ENCODE measurements around the gene CDON.

CDON gene, protein sequence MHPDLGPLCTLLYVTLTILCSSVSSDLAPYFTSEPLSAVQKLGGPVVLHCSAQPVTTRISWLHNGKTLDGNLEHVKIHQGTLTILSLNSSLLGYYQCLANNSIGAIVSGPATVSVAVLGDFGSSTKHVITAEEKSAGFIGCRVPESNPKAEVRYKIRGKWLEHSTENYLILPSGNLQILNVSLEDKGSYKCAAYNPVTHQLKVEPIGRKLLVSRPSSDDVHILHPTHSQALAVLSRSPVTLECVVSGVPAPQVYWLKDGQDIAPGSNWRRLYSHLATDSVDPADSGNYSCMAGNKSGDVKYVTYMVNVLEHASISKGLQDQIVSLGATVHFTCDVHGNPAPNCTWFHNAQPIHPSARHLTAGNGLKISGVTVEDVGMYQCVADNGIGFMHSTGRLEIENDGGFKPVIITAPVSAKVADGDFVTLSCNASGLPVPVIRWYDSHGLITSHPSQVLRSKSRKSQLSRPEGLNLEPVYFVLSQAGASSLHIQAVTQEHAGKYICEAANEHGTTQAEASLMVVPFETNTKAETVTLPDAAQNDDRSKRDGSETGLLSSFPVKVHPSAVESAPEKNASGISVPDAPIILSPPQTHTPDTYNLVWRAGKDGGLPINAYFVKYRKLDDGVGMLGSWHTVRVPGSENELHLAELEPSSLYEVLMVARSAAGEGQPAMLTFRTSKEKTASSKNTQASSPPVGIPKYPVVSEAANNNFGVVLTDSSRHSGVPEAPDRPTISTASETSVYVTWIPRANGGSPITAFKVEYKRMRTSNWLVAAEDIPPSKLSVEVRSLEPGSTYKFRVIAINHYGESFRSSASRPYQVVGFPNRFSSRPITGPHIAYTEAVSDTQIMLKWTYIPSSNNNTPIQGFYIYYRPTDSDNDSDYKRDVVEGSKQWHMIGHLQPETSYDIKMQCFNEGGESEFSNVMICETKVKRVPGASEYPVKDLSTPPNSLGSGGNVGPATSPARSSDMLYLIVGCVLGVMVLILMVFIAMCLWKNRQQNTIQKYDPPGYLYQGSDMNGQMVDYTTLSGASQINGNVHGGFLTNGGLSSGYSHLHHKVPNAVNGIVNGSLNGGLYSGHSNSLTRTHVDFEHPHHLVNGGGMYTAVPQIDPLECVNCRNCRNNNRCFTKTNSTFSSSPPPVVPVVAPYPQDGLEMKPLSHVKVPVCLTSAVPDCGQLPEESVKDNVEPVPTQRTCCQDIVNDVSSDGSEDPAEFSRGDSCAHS (N-terminal part only)

DNA sequence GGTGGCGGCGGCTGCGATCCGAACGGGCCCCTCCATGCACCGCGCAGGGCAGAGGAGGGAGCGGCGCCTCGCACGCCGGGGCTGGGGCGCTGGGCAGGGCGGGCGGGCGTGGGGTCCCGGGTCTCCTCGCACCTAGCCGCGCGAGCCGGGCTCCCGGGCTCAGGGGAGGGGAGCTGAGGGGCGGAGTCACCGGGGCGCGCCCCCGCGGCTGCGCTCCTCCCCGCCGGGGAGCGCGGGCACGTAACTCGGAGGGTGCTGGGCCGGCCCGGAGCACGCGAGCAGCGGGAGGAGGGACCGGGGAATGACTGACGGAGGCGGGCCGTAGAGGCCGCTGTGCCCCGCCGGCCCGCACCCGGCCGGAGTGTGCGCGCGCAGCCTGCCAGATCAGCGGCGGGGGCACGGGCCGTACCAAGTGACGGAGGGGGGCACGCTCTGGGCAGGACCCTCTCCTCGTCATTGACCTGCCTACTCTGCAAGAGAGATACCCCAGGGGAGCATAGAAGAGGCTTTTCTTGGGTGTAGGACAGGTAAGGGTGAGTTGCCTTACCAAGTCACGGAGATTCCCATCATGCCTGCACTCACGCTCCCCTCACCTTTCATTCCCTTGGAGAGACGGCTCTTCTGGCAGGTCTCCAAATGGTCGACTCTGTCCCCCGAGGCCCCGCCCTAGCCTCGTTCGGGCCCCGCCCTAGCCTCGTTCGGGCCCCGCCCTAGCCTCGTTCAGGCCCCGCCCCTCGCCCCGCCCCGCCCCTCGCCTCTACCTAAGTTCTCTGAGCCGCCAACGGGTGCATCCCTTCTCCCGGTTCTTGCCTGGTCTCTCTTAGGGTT lies at the start of gene CDON:
TSS of gene CDON (minus strand) at position 188 of the 828 bp plus-strand sequence. CDS start 39,390 bp downstream, outside the sequence.
- Mint-ChIP-seq H3K36me3 (ENCODE audit: low read depth) (no peaks in the 10 kb centered on the region), H3K9me3 (no peaks in the 10 kb centered on the region), H3K4me3 (peak within 1 kb of the TSS; percentile 77), H3K27ac (peak within 1 kb of the TSS; percentile 97), H3K27me3 (peaks cover 32% of the 10 kb centered on the region), H3K4me1 (ENCODE audit: low read depth) (peaks cover 10% of the 10 kb centered on the region)

DNA sequence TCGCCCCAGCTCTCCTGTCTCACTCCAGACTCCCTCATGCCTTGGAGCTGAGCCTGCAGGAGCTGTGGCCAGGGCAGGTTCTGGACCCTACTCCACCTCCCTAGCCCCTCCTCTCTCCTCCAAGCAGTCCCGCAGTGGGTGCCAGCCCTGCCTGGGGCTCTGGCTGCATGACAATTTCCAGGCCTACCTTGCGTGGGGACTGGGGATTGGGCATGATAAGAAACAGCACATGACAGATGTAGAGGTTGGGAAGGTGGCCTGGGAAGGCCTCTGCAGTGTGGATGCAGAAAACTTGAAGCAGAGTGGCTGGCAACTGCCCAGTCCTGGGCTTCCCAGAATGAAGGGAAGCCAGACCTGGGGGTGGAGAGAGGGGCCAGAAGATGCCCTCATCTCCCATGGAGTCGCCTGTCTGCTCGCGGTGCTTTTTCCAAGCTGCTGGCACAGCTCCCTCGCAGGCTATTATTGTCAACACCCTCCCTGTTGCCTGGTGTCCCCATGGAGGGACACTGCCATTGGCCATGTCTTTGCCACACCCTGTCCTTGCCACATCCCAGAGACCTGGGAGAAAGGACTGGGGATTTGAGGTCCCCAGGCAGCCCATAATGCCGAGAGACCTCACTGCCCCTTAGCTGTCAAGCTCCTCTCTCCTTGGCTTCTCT lies 48.9 kb upstream of the CDON start:
- H3K4me3 Mint-ChIP-seq = no peak overlapping the region
- H3K27ac Mint-ChIP-seq = no peak overlapping the region
- no peaks in the 10 kb centered on the region for H3K4me1 Mint-ChIP-seq (ENCODE audit: low read depth)
- H3K27me3 Mint-ChIP-seq = no peaks in the 10 kb centered on the region
- H3K9me3 Mint-ChIP-seq = no peaks in the 10 kb centered on the region
- H3K36me3 Mint-ChIP-seq (ENCODE audit: low read depth) = no peaks in the 10 kb centered on the region

DNA sequence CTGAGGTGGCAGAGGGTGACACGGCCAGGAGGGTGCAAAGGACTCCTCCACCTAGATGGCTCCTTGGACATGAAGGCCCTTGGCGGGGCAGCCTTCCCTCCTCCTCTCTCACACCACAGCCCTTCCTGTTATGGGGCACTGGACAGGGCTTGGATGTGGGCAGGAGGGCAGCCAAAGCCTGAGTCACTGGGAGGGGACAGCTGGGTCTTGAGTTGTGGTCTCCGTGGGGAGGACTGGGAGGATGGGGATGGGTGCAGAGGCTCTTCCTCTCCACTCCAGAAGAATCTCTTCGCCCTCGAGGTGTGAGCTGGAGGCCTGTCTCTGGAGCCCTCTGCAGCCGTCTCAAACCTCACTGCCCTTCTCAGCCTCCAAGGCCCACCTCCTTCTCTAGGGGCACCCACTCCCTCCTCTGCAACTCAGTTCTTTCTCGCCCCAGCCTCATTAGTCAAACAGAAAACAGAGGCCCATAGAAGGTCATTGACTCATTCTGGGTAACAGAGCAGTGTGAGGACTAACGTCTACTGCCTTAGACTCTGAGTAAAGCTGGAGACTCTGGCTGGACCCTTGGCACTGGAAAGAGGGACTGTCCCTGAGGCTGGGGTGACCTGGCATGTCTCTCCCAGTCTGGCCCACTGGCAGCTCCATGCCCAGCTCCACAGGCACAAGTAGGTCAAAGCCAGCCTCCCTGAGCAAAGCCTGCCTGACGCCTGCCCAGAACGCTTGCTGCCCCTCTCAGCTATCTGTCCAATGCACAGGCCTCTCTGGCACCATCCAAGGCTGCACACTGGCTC lies 47.5 kb upstream of the CDON start:
- Mint-ChIP-seq H3K4me3 (no peak overlapping the region), H3K9me3 (no peaks in the 10 kb centered on the region), H3K36me3 (ENCODE audit: low read depth) (no peaks in the 10 kb centered on the region), H3K27me3 (no peaks in the 10 kb centered on the region), H3K27ac (no peak overlapping the region), H3K4me1 (ENCODE audit: low read depth) (no peaks in the 10 kb centered on the region)

DNA sequence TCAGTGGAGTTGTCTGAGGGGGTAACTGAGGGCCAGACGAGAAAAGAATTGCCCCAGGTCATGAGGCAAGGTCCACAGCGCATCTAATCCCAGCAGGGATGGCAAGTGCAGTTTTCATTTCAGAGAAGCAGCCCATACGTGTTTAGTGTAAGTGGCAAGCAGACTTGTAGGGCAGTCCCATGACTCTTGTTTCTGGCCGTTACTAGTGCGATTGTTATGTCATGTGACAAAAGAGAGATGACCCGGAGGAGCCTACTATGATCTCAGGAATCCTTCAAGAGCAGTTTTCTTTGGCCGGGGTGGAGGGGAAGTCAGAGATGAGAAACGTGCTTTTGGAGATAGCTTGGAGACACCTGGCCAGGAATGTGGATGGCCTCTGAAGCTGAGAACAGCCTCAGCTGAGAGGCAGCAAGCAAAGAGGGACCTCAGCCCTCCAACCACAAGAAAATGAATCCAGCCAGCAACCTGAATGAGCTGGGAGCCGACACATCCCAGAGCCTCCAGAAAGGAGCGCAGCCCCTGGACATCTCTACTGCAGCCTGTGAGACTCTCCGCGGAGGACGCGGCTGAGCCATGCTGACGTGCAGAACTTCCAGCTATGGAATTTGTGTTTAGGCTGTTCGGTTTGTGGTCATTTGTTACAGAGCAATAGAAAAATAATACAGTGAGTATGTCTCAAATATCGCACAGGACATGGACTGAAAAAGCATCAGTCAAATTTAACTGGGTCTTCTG lies 44.1 kb upstream of the CDON start:
- H3K36me3 Mint-ChIP-seq (ENCODE audit: low read depth) = no peaks in the 10 kb centered on the region
- H3K27ac Mint-ChIP-seq = no peak overlapping the region
- H3K27me3 Mint-ChIP-seq = no peaks in the 10 kb centered on the region
- no peaks in the 10 kb centered on the region for H3K4me1 Mint-ChIP-seq (ENCODE audit: low read depth)
- H3K9me3 Mint-ChIP-seq = no peaks in the 10 kb centered on the region
- H3K4me3 Mint-ChIP-seq = no peak overlapping the region

DNA sequence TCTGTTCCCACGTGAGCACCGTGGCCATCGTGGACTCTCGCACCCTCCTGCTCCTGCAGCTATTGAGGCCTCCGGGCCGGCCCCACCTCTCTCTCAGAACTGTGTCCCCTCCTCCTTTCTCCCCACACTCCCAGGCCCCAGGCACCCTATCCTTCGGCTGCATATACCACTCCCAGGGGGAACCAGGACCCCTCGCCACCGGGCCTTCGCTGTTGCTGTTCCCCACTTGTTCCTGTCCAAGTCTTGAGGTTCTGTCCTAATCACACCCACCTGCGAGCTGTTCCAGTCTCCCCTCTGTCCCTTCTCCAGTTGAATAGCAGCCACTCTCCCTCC lies 43.0 kb upstream of the CDON start:
- H3K4me3 Mint-ChIP-seq = no peak overlapping the region
- no peaks in the 10 kb centered on the region for H3K27me3 Mint-ChIP-seq
- no peak overlapping the region for H3K27ac Mint-ChIP-seq
- H3K36me3 Mint-ChIP-seq (ENCODE audit: low read depth) = no peaks in the 10 kb centered on the region
- no peaks in the 10 kb centered on the region for H3K9me3 Mint-ChIP-seq
- H3K4me1 Mint-ChIP-seq (ENCODE audit: low read depth) = no peaks in the 10 kb centered on the region

DNA sequence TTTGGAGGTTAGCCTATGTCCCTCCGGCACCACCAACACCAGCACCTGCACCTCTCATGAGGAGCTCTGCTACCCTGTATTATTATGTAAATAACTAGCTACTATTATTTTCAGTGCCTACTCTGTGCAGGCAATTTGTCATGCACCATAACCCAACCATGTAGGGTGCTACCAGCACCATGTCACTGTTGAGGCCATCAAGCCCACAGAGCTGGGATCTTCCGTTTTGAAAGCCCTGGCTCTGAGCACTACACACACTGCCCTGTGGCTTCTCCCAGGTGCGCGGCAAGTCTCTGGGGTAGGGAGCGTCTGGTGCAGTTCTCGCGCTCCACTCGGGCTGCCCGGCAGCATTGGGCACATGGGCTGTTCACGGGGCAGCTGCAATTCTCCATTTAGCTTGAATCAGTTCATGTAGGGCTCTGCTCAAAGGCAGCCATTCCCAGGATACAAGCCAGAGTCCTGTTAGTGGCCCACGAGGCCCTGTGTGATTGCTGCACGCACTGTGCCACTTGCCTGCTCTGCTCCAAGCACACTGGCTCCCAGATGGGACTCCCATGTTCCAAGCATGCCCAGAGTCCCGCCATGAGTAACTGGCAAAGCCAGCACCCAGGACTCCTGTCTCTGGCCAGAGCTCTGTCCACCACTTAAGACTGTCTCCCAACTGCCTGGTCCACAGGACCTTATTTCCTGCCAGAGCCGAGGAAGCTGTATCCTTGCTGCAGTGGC lies 42.5 kb upstream of the CDON start:
- H3K27ac Mint-ChIP-seq = no peak overlapping the region
- no peaks in the 10 kb centered on the region for H3K27me3 Mint-ChIP-seq
- no peaks in the 10 kb centered on the region for H3K4me1 Mint-ChIP-seq (ENCODE audit: low read depth)
- H3K4me3 Mint-ChIP-seq = no peak overlapping the region
- no peaks in the 10 kb centered on the region for H3K9me3 Mint-ChIP-seq
- H3K36me3 Mint-ChIP-seq (ENCODE audit: low read depth) = no peaks in the 10 kb centered on the region

DNA sequence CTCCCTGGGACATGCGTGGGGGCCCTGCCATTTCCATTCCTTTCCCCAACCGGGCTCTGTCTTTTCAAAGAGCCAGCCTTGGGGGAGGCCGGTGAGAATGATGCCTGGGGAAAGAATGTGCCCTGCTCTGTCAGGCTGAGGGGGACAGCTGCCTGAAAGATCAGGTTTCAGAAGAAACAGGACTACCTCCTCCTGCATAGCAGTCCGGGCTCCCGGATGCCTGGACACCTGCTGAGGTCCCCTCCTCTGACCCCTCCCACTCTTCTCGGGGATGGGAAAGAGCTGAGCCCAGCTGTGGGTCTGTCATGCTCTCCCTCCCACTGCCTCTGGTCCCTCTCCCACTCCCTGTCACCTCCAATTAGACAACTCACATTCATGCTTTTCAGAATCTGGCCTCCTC lies 41.8 kb upstream of the CDON start:
- no peaks in the 10 kb centered on the region for H3K9me3 Mint-ChIP-seq
- H3K4me1 Mint-ChIP-seq (ENCODE audit: low read depth) = no peaks in the 10 kb centered on the region
- H3K4me3 Mint-ChIP-seq = no peak overlapping the region
- H3K27ac Mint-ChIP-seq = no peak overlapping the region
- H3K27me3 Mint-ChIP-seq = no peaks in the 10 kb centered on the region
- H3K36me3 Mint-ChIP-seq (ENCODE audit: low read depth) = no peaks in the 10 kb centered on the region

DNA sequence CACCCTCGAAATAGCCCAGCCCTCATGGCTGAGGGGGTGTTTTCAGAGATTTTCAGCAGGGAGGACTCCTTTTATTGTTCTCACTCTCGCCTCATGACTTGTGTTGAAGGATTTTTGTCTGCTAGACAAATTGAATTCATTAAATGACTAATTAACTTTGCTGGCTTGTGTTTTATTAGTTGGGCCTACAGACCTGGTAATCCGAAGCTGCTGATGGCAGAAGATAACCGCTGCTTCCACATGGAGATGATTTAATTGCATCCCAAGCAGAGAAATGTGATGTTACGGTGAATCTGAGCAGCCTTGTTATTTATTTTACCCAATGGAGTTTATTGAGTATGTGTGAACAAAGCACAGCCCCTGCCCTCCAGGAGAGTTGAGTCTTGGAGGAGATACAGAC lies 40.5 kb upstream of the CDON start:
- H3K27me3 Mint-ChIP-seq = no peaks in the 10 kb centered on the region
- H3K9me3 Mint-ChIP-seq = no peaks in the 10 kb centered on the region
- no peak overlapping the region for H3K4me3 Mint-ChIP-seq
- no peaks in the 10 kb centered on the region for H3K4me1 Mint-ChIP-seq (ENCODE audit: low read depth)
- H3K27ac Mint-ChIP-seq = no peak overlapping the region
- H3K36me3 Mint-ChIP-seq (ENCODE audit: low read depth) = no peaks in the 10 kb centered on the region

DNA sequence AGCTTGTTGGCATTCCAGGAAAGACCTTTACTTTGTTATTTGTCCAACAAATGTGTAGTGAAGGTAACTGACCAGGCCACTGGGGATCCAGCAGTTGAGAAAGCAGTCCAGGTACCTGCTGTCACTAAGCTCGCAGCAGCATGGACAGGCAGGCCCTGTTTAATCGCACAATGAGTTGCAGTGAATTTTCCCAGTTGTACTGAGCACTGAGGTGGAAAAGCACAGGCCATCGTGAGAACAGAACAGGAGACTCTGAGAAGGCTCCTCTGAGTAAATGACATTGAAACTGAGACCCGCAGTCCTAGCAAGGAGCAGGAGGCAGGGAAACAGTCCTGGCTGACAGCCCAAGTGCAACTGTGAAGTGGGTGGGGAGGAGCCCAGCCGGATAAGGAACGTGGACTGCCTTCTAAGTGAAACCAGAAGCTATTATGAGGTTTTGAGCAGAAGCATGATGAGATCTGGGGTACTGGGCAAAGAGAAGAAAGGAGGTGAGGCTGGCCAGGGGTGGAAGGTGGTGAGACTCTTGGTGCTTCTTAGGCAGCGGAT lies 39.8 kb upstream of the CDON start:
- no peak overlapping the region for H3K27ac Mint-ChIP-seq
- no peaks in the 10 kb centered on the region for H3K9me3 Mint-ChIP-seq
- H3K4me3 Mint-ChIP-seq = no peak overlapping the region
- H3K27me3 Mint-ChIP-seq = no peaks in the 10 kb centered on the region
- no peaks in the 10 kb centered on the region for H3K4me1 Mint-ChIP-seq (ENCODE audit: low read depth)
- no peaks in the 10 kb centered on the region for H3K36me3 Mint-ChIP-seq (ENCODE audit: low read depth)

DNA sequence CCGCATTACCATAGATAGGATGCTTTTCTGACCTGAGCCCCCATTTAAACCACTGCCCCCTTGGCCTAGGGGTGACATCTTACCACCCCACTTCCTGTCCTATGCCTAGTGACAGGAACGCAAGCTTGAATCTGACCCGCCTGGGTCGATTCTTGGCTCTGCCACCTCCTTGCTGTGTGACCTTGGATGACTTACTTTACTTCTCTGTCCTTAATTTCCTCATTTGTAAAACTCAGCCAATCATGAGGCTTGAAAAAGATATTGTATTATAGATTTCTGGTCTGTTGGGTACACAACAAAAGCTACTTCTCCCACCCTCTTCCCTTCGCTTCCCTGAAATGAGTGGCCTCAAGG lies 39.2 kb upstream of the CDON start:
- H3K27me3 Mint-ChIP-seq = no peaks in the 10 kb centered on the region
- H3K9me3 Mint-ChIP-seq = no peaks in the 10 kb centered on the region
- no peaks in the 10 kb centered on the region for H3K36me3 Mint-ChIP-seq (ENCODE audit: low read depth)
- no peak overlapping the region for H3K27ac Mint-ChIP-seq
- H3K4me3 Mint-ChIP-seq = no peak overlapping the region
- H3K4me1 Mint-ChIP-seq (ENCODE audit: low read depth) = no peaks in the 10 kb centered on the region

DNA sequence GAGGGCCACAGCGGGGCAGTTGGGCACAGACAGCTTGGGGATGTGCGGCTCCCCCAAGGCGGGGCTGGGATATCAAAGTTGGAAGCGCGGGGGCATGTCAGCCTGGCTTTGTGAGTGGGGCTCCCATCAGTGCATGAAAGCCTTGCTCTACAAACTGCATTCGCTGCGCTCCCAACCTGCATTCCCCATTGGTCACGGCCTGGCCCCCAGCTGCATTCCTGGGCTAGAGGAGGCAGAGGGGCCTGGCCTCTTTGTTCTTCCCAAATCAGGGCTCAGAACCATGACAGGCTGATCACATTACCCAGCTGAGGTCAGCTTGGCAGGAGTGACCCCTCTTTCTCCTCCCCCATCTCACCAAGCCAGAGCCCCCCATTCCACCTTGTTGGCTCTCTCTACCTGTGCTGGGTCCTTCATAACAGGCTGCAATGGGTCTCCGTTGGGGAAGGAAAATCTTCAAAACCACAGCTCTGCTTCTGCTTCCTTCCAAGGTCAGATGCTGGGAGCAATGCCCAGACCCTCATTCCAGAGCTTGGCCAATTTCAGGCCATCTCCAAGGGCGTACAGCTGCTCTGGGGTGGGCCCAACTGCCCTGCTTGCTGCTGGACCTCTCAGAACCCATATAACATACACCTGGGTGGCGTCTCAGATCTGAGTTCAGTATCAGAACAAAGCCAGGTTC lies 38.7 kb upstream of the CDON start:
- Mint-ChIP-seq H3K4me3 (no peak overlapping the region), H3K9me3 (no peaks in the 10 kb centered on the region), H3K27me3 (no peaks in the 10 kb centered on the region), H3K36me3 (ENCODE audit: low read depth) (no peaks in the 10 kb centered on the region), H3K4me1 (ENCODE audit: low read depth) (no peaks in the 10 kb centered on the region), H3K27ac (no peak overlapping the region)

DNA sequence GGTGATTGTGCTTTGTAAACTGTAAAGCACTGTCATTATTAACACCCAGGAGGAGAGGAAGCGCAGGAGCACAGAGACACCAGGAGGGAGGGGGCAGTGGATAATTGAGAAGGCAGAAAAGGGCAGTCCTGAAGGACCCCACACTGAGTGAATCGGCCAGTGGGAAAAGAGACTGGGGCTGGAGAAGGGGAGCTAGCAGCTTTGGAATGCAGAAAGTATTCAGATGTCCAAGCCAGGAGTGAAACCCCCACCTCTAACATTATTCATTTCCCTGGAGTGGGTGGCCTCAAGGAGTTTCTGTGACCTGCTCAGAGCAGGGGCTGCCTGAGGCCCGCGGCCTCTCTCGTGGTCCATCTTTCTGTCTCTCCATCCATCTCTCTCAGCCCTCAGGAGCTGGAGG lies 38.0 kb upstream of the CDON start:
- Mint-ChIP-seq H3K27ac (no peak overlapping the region), H3K27me3 (no peaks in the 10 kb centered on the region), H3K4me3 (no peak overlapping the region), H3K4me1 (ENCODE audit: low read depth) (no peaks in the 10 kb centered on the region), H3K36me3 (ENCODE audit: low read depth) (no peaks in the 10 kb centered on the region), H3K9me3 (no peaks in the 10 kb centered on the region)

All from stimulated activated naive CD8-positive, alpha-beta T cell treated with anti-CD3 and anti-CD28 coated beads, Interleukin-15, Interleukin-2, amounts not matched to agents 100 ng/mL and 50 ng/mL, for 24 hours (primary cell).